Measurements from ENCODE around the gene CXCL6. TPM values are rescaled to one million over a fixed set of nuclear protein-coding genes. Genes with fewer than 3 reads are reported as not detected.

Gene CXCL6
- total RNA-seq, 1 experiment from 2014 or later = not detected

DNA sequence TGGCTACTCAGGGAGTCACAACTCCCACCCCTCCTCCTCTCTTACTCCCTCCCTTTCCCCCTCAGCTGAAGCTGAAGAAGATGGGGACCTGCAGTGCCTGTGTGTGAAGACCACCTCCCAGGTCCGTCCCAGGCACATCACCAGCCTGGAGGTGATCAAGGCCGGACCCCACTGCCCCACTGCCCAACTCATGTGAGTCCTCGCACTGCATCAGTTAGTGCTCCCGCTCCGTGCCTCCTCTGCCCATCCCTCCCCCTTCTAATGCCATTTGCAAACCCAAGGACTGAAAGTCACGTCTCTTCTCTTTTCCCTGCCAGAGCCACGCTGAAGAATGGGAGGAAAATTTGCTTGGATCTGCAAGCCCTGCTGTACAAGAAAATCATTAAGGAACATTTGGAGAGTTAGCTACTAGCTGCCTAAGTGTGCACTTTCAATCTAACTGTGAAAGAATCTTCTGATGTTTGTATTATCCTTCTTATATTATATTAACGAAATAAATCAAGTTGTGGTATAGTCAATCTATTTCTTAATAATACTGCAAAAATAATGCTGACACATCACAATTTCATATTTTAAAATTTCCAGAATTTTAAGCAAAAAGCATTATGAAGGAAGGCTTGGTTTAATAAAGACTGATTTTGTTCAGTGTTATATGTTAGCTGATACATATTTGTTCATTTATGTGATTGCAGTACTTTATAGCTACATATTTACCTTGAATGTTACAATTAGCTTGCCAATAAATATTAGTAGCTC, 17.4 kb downstream of the CXCL6 start:
- Histone ChIP-seq H3K27ac (ENCODE audit: low read depth, low read length) (no peak overlapping the region), H3K4me2 (ENCODE audit: low read length) (no peak overlapping the region), H4K20me1 (ENCODE audit: insufficient read depth) (no peaks in the 10 kb centered on the region), H3K9ac (ENCODE audit: low read length) (no peak overlapping the region), H3K4me1 (ENCODE audit: control insufficient read depth in 1 of 2, insufficient read depth in 2 of 2, low read length in 2 of 2) (no peaks in the 10 kb centered on the region), H3K79me2 (ENCODE audit: insufficient read depth, low read length) (no peaks in the 10 kb centered on the region), H3K36me3 (ENCODE audit: control insufficient read depth in 1 of 2, insufficient read depth in 2 of 2, low read length in 2 of 2) (no peaks in the 10 kb centered on the region), H2AFZ (ENCODE audit: low read depth, low read length, poor library complexity, severe bottlenecking) (no peak overlapping the region), H3K4me3 (replicated peaks in 1 of 2; ENCODE audit: low read depth in 1 of 2, low read length in 2 of 2) (no peak overlapping the region), H3K27me3 (ENCODE audit: insufficient read depth, low read length) (no peaks in the 10 kb centered on the region), H3K9me2 (ENCODE audit: insufficient read depth) (no peaks in the 10 kb centered on the region), H3K9me3 (ENCODE audit: control insufficient read depth in 1 of 2, insufficient read depth in 1 of 2, low read depth in 1 of 2, low read length in 2 of 2) (no peaks in the 10 kb centered on the region)
- CTCF ChIA-PET = interaction anchor here (0.7 kb wide), 1 partner anchor 123 kb away, joined by 3 read pairs; no protein-coding TSS in a partner anchor
- TF ChIP-seq SRF (IDR thresholded peaks at IDR 0.05; ENCODE audit: low read depth) = no peak
- RAD21 ChIA-PET (ENCODE audit: low non-redundant PET in 1 of 2, low total read pairs in 2 of 2, uncharacterized antibody in 2 of 2, unreplicated experiment in 2 of 2) = no interaction called here
- ATAC-seq (no peak), DNase-seq (ENCODE audit: low read depth, low spot score) (no peak)
- BruUV-seq (replicated peaks) = no TSS peak
- POLR2A ChIA-PET = no interaction called here
- intact Hi-C loops (cut with micrococcal nuclease) = no loop called here

DNA sequence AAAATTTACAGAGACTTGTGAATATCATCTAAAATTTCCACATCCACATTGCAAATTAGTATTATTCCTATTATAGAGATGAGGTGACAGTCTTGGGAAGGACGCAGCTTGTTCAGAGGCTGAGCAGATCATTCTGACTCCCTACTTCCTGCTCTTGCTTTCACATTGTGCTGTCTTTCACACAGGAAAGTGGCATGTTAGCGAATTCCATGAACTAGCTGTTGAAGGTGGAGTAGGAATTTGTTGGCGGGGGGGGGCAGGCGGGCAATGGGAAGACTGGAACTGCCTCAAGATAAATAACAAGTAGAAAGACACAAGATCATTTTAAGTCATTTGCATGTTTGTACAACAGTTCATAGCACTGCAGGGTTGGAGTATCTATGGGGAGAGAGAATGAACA, 18.9 kb downstream of the CXCL6 start:
- BruUV-seq (replicated peaks) = no TSS peak
- DNase-seq (ENCODE audit: low read depth, low spot score) (no peak), ATAC-seq (no peak)
- H3K4me2 ChIP-seq (ENCODE audit: low read length) = no peak overlapping the region
- H3K27me3 ChIP-seq (ENCODE audit: insufficient read depth, low read length) = no peaks in the 10 kb centered on the region
- H3K27ac ChIP-seq (ENCODE audit: low read depth, low read length) = no peak overlapping the region
- no peaks in the 10 kb centered on the region for H3K9me3 ChIP-seq (ENCODE audit: control insufficient read depth in 1 of 2, insufficient read depth in 1 of 2, low read depth in 1 of 2, low read length in 2 of 2)
- no peak for TF ChIP-seq ZNF274 (IDR thresholded peaks at IDR 0.05; ENCODE audit: low read depth, low read length)
- intact Hi-C loops (cut with micrococcal nuclease) = no loop called here
- H3K9me2 ChIP-seq (ENCODE audit: insufficient read depth) = no peaks in the 10 kb centered on the region
- H3K9ac ChIP-seq (ENCODE audit: low read length) = no peak overlapping the region
- no peaks in the 10 kb centered on the region for H3K4me1 ChIP-seq (ENCODE audit: control insufficient read depth in 1 of 2, insufficient read depth in 2 of 2, low read length in 2 of 2)
- no peaks in the 10 kb centered on the region for H4K20me1 ChIP-seq (ENCODE audit: insufficient read depth)
- POLR2A ChIA-PET = no interaction called here
- H3K79me2 ChIP-seq (ENCODE audit: insufficient read depth, low read length) = no peaks in the 10 kb centered on the region
- H3K36me3 ChIP-seq (ENCODE audit: control insufficient read depth in 1 of 2, insufficient read depth in 2 of 2, low read length in 2 of 2) = no peaks in the 10 kb centered on the region
- no peak overlapping the region for H2AFZ ChIP-seq (ENCODE audit: low read depth, low read length, poor library complexity, severe bottlenecking)
- CTCF ChIA-PET = no interaction called here
- RAD21 ChIA-PET (ENCODE audit: low non-redundant PET in 1 of 2, low total read pairs in 2 of 2, uncharacterized antibody in 2 of 2, unreplicated experiment in 2 of 2) = no interaction called here
- H3K4me3 ChIP-seq (replicated peaks in 1 of 2; ENCODE audit: low read depth in 1 of 2, low read length in 2 of 2) = no peak overlapping the region

All from HCT116 (cell line).